Suppressor macrophage treated with lipopolysaccharide for 1 hour (primary cell): ENCODE data around the gene KRTAP10-12.

Experiments used
- DNase-seq, 3 donors: peaks; one replicate each; pipeline ENCODE4 v3.0.0-alpha.2; 2020 to 2022

The KRTAP10-12 gene

DNA sequence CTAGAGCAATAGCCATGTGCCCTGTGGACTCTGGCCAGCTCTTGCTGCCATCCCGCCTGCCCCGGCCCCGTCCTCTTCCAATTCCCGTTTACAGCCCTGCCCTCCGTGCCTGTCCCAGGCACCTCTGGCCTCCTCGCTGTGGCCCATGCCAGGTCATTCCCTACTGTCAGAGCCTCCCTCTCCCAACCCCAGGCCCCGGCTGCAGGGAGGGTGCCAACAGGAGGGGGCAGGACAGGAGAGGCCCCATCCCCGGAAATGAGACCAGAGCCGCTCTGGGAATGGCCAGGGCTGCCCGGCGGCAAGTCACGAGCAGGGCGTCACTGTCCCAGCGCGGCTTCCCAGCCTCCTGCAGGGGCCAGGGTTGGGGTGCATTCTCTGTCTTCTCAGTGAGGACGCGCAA is 37.9 kb downstream of the KRTAP10-12 start:
- no peak for DNase-seq

- no peak for DNase-seq
Measured at GRCh38 chr21:44735821-44736220, 38.8 kb downstream of the KRTAP10-12 start.

GRCh38 chr21:44736291-44737004 is 39.5 kb downstream of the KRTAP10-12 start:
- no peak for DNase-seq

DNA sequence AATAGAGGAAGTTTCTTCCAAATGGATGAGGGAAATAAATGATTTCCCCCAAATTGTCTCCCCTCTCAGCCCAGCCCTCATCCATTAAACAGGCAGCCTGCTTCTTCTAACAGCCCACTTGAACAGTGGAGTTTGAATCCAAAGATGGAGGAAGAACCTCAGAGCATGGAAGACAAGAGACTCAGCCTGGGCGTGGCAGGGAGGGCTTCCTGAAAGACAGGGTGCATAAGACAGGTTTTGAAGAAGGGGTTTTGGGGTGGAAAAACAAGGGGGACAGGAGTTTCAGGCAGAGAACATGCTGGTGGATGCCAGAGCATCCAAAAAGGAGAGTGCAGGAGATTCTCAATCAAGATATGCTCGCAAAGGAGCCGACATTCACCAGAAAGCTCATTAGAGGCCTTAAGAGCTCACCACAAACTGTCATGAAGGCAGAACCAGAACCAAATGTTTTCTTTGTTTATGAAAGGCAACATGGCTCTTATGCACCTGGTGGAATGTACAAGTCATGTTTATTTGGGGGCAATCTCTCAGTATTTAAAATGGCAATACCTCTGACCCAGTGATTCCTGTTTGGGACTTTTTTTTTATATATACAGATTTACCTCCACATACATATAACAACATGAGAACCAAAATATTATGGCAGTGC is 40.9 kb downstream of the KRTAP10-12 start:
- DNase-seq, result no peak

GRCh38 chr21:44738621-44739020 is 41.6 kb downstream of the KRTAP10-12 start:
- no peak for DNase-seq

DNA sequence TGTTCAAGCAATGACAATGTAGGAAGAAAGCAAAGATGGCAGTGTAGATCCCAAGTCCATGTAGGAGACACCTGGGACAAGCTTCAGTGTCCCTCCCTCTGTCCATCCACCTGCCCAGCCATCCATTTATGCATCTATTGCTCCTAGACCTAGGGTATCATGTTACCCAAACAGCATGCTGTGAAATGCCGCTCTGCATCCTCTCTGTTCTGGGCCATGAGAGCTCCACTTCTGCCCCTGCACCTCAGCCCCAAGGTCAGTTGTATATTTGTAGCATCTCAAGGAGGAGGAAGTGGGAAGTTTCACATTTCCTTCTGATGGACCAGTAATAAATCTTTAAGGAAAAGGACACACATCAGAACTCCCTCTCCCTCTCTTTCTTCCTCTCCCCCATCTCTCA is 42.3 kb downstream of the KRTAP10-12 start:
- no peak for DNase-seq

DNA sequence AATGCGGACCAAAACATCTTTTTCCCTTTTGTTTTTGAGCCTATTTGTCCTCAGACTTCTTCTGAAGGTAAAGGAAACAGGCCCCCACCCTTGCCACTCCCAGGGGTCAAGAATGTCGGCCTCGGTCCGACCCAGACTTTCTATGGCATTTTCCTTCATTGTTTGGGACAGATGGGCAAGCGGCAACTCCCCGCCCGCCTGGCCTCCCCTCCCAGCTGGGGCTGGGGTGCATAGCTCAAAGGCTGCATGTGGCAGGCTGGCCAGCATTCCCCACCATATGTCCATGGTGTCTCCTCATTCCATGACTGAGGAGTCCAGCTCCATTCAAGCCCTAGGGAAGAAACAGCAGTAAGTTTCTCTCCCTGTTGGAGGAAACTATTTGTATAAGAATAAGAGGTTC is 43.8 kb downstream of the KRTAP10-12 start:
- no peak for DNase-seq

DNA sequence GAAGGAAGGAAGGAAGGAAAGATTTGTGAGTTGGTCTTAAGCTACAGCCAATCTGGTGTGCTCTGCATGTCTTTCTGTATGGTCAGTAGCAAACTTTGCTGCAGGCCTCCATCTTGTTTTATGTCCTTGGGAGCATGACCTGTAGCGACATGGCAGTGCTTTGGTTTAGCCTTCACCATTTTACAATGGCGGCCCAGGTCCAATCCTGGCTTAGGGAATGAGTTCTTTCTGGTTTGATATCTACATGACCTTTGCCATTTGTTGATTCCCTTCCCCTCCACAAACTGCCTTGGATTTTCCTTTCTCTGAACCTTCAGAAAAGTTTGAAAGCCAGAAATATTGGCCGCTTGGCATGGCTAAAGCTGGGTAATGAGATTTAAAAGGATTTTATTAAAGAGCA is 44.9 kb downstream of the KRTAP10-12 start:
- no peak for DNase-seq

GRCh38 chr21:44742418-44743153 is 45.6 kb downstream of the KRTAP10-12 start:
- DNase-seq, result peak in 2 of 3 donors; percentile 17 to 34
